HCT116 (cell line): ENCODE measurements around the gene TENM4. TPM values are rescaled to one million over a fixed set of nuclear protein-coding genes. Genes with fewer than 3 reads are reported as not detected.

ENCODE experiments used
- ATAC-seq: fragments of 200-7000 bp; cut with Tn5 transposase; 2 replicates; pipeline ENCODE4 v1.9.1; 2020; ENCODE audit warnings: mild to moderate bottlenecking, moderate library complexity
- BruUV-seq: library from RNA; stranded (reverse); fragments of 400-500 nt; replicated peaks from 2 replicates; lab custom pipeline; 2021; lab: Mats Ljungman, UMichigan
- CTCF ChIA-PET: fragments of 300-600 bp; sonication (Branson Sonifier 250); formaldehyde crosslinking; loops from one replicate; lab custom pipeline; 2021; ENCODE audit warnings: antibody characterized with exemption; lab: Charles Lee
- POLR2A ChIA-PET: fragments of 300-600, 350-600 bp; sonication (Branson Sonifier 250); formaldehyde crosslinking; loops from one replicate; lab custom pipeline; 2021; ENCODE audit warnings: antibody characterized with exemption; lab: Charles Lee
- RAD21 ChIA-PET, 2 experiments: fragments of 300-600 bp; sonication (Branson Sonifier 250); formaldehyde crosslinking; loops; one replicate each; lab custom pipeline; 2023; ENCODE audit warnings: low total read pairs in 2 of 2; ENCODE audit not compliant: uncharacterized antibody in 2 of 2, unreplicated experiment in 2 of 2, low non-redundant PET in 1 of 2; lab: Charles Lee
- DNase-seq: peaks from one replicate; pipeline ENCODE4 v3.0.0-alpha.2; 2010; ENCODE audit warnings: low read depth, low spot score
- H2AFZ ChIP-seq: fragments of 200-600 bp; shearing (Covaris generic), sonication (generic); 2 replicates; pipeline ENCODE4 v1.6.1; 2017; ENCODE audit warnings: low read depth, mixed run types, mixed read lengths, antibody characterized with exemption, low read length; ENCODE audit not compliant: poor library complexity, severe bottlenecking
- H3K27ac ChIP-seq: 2 replicates; pipeline ENCODE4 v1.5.1; 2012; ENCODE audit warnings: low read depth, low read length
- H3K27me3 ChIP-seq: fragments of 200-600 bp; sonication (generic); 2 replicates; pipeline ENCODE4 v1.6.1; 2016; ENCODE audit warnings: mixed run types, low read length, mixed read lengths; ENCODE audit not compliant: insufficient read depth
- H3K36me3 ChIP-seq, 2 experiments: fragments of 200-500 bp in 1 of 2; fragments of 200-600 bp in 1 of 2; sonication (Bioruptor generic) in 1 of 2; sonication (generic) in 1 of 2; 2 replicates each; pipeline versions ENCODE4 v1.5.1 to v1.6.1; 2014 to 2016; ENCODE audit warnings: low read length in 2 of 2, inconsistent platforms in 1 of 2, mixed read lengths in 1 of 2, mixed run types in 1 of 2; ENCODE audit not compliant: insufficient read depth in 2 of 2, control insufficient read depth in 1 of 2
- H3K4me1 ChIP-seq, 2 experiments: fragments of 200-600 bp in 1 of 2; sonication (generic) in 1 of 2; 2 replicates each; pipeline versions ENCODE4 v1.5.1 to v1.6.1; 2012 to 2017; ENCODE audit warnings: low read length in 2 of 2, inconsistent platforms in 1 of 2, mild to moderate bottlenecking in 1 of 2, mixed read lengths in 1 of 2, mixed run types in 1 of 2, moderate library complexity in 1 of 2; ENCODE audit not compliant: insufficient read depth in 2 of 2, control insufficient read depth in 1 of 2
- H3K4me2 ChIP-seq: fragments of 200-600 bp; sonication (generic); 2 replicates; pipeline ENCODE4 v1.6.1; 2017; ENCODE audit warnings: mixed run types, low read length, mixed read lengths
- H3K4me3 ChIP-seq, 2 experiments: fragments of 200-600 bp in 1 of 2; sonication (generic) in 1 of 2; replicated peaks in 1 of 2; 2 replicates each; pipeline ENCODE4 v1.5.1; 2011 to 2016; ENCODE audit warnings: low read length in 2 of 2, control low read depth in 1 of 2, low read depth in 1 of 2, mild to moderate bottlenecking in 1 of 2, mixed read lengths in 1 of 2, mixed run types in 1 of 2
- H3K79me2 ChIP-seq: fragments of 200-600 bp; sonication (generic); 2 replicates; pipeline ENCODE4 v1.6.1; 2017; ENCODE audit warnings: mild to moderate bottlenecking, mixed run types, low read length, moderate library complexity, mixed read lengths; ENCODE audit not compliant: insufficient read depth
- H3K9ac ChIP-seq: fragments of 200-600 bp; sonication (generic); 2 replicates; pipeline ENCODE4 v1.6.1; 2016; ENCODE audit warnings: low read length, mixed read lengths
- H3K9me2 ChIP-seq: fragments of 200-600 bp; sonication (generic), shearing (Covaris generic); 2 replicates; pipeline ENCODE4 v1.6.1; 2017; ENCODE audit warnings: mixed run types, mild to moderate bottlenecking, moderate library complexity; ENCODE audit not compliant: insufficient read depth
- H3K9me3 ChIP-seq, 2 experiments: fragments of 200-500 bp in 1 of 2; fragments of 200-600 bp in 1 of 2; sonication (Bioruptor generic) in 1 of 2; sonication (generic) in 1 of 2; 2 replicates each; pipeline ENCODE4 v1.6.1; 2014 to 2017; ENCODE audit warnings: low read length in 2 of 2, mixed read lengths in 2 of 2, inconsistent platforms in 1 of 2, low read depth in 1 of 2, mild to moderate bottlenecking in 1 of 2, mixed run types in 1 of 2, moderate library complexity in 1 of 2; ENCODE audit not compliant: control insufficient read depth in 1 of 2, insufficient read depth in 1 of 2
- H4K20me1 ChIP-seq: fragments of 200-600 bp; sonication (generic), shearing (Covaris generic); 2 replicates; pipeline ENCODE4 v1.6.1; 2017; ENCODE audit warnings: mixed run types, mild to moderate bottlenecking, moderate library complexity; ENCODE audit not compliant: insufficient read depth
- CBX3 ChIP-seq: IDR thresholded peaks from 2 replicates; pipeline ENCODE4 v1.6.1; 2012; ENCODE audit warnings: low read depth
- CEBPB ChIP-seq: IDR thresholded peaks from 2 replicates; pipeline ENCODE4 v1.6.1; 2012; ENCODE audit warnings: low read depth
- EGR1 ChIP-seq: IDR thresholded peaks from 2 replicates; pipeline ENCODE4 v1.6.1; 2012; ENCODE audit warnings: low read depth
- EZH2phosphoT487 ChIP-seq: fragments of 200-600 bp; IDR thresholded peaks from 2 replicates; pipeline ENCODE4 v1.6.1; 2018; ENCODE audit warnings: antibody characterized with exemption, borderline replicate concordance
- JUND ChIP-seq: IDR thresholded peaks from 2 replicates; pipeline ENCODE4 v1.6.1; 2012
- MAX ChIP-seq: IDR thresholded peaks from 2 replicates; pipeline ENCODE4 v1.6.1; 2012
- RAD21 ChIP-seq: IDR thresholded peaks from 2 replicates; pipeline ENCODE4 v1.6.1; 2012; ENCODE audit warnings: low read depth, mild to moderate bottlenecking
- SIN3A ChIP-seq: IDR thresholded peaks from 2 replicates; pipeline ENCODE4 v1.6.1; 2012; ENCODE audit warnings: low read depth
- TCF7L2 ChIP-seq: IDR thresholded peaks from 2 replicates; pipeline ENCODE4 v1.7.0; 2011; ENCODE audit warnings: borderline replicate concordance, inconsistent platforms; ENCODE audit not compliant: insufficient read depth, insufficient read length; ENCODE audit errors: extremely low read depth
- ZBTB33 ChIP-seq: IDR thresholded peaks from 2 replicates; pipeline ENCODE4 v1.6.1; 2011; ENCODE audit warnings: mild to moderate bottlenecking, low read length, moderate library complexity; ENCODE audit not compliant: insufficient replicate concordance; ENCODE audit errors: extremely low read depth
- ZFX ChIP-seq: fragments of 450-650 bp; IDR thresholded peaks from 2 replicates; pipeline ENCODE4 v1.6.1; 2017
- ZNF274 ChIP-seq: fragments of 200-500 bp; sonication (Bioruptor generic); IDR thresholded peaks from 2 replicates; pipeline ENCODE4 v1.6.1; 2014; ENCODE audit warnings: mild to moderate bottlenecking, low read depth, low read length, inconsistent platforms
- intact Hi-C: fragments of 100-400 bp; cut with micrococcal nuclease; formaldehyde crosslinking; loops from 2 replicates; pipeline ENCODE4 v1.10.0; 2022
- total RNA-seq: library from RNA; stranded (reverse); gene quantifications from one replicate; pipeline ENCODE4 v1.2.1, GENCODE V29; 2021; ENCODE audit not compliant: unreplicated experiment
- TF ChIP-seq, protein P1 (sequence below), 3 experiments: fragments of 200-600 bp in 1 of 3; sonication (generic) in 1 of 3; IDR thresholded peaks in 2 of 3; conservative IDR thresholded peaks in 1 of 3; 2 replicates each; pipeline ENCODE4 v1.5.1; 2012 to 2017; ENCODE audit warnings: low read depth in 2 of 3, low read length in 2 of 3, antibody characterized with exemption in 1 of 3, borderline replicate concordance in 1 of 3, control low read depth in 1 of 3, mild to moderate bottlenecking in 1 of 3, mixed read lengths in 1 of 3, mixed run types in 1 of 3, moderate library complexity in 1 of 3; ENCODE audit not compliant: insufficient read depth in 1 of 3

The TENM4 gene
- total RNA-seq, 1 experiment from 2014 or later, result 0.05 TPM

DNA sequence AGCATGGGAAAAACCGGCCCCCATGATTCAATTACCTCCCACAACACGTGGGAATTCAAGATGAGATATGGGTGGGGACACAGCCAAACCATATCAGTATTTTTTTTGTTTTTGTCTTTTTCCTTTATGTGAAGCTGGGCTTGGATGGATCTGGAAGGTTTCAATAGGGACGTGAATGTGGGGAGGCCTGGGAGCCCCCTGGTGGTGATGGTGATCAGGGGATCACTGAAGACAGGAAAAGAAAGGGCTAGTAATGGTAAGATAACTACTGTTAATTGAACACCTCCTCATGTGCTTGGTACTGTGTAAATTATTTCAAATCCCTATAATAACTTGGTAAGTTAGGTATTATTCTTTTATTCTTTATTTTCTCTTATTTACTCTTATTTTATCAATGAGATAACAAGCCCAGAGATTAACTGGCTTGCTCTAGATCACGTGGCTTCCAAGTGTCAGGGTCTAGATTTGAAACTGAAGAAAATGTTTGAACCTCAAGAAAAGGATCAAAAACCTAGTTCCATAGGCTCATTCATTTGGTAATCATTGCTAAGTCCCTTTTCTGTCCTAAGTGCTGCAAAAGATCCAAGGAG is 364.2 kb downstream of the TENM4 start:
- no TSS peak for BruUV-seq

GRCh38 chr11:79074547-79074946 is 366.3 kb downstream of the TENM4 start:
- Histone ChIP-seq H3K27ac (no peak overlapping the region), H4K20me1 (no peaks in the 10 kb centered on the region), H3K4me2 (no peak overlapping the region), H3K9me2 (no peaks in the 10 kb centered on the region), H3K4me3 (no peak overlapping the region), H2AFZ (no peak overlapping the region), H3K27me3 (no peaks in the 10 kb centered on the region), H3K4me1 (no peaks in the 10 kb centered on the region), H3K36me3 (no peaks in the 10 kb centered on the region), H3K9me3 (no peaks in the 10 kb centered on the region), H3K9ac (no peak overlapping the region), H3K79me2 (no peaks in the 10 kb centered on the region)
- ChIA-PET POLR2A (no interaction called here), RAD21 (no interaction called here), CTCF (interaction anchor here (2.3 kb wide), 1 partner anchor 429 kb away, joined by 25 read pairs; no protein-coding TSS in a partner anchor)
- ATAC-seq (no peak), DNase-seq (no peak)
- BruUV-seq, result no TSS peak
- intact Hi-C loops, result no loop called here
- no peak for TF ChIP-seq SIN3A
- no peak for TF ChIP-seq EZH2phosphoT487
- no peak for TF ChIP-seq TCF7L2
- TF ChIP-seq CEBPB, result no peak
- TF ChIP-seq CBX3, result no peak
- TF ChIP-seq ZFX, result no peak
- no peak for TF ChIP-seq JUND
- no peak for TF ChIP-seq ZBTB33
- no peak for TF ChIP-seq EGR1
- TF ChIP-seq ZNF274, result no peak
- no peak for TF ChIP-seq MAX

More for the DNA sequence above, 364.2 kb downstream of the TENM4 start:
- Histone ChIP-seq H3K4me3 (no peak overlapping the region), H3K36me3 (no peaks in the 10 kb centered on the region), H3K9ac (no peak overlapping the region), H3K27me3 (no peaks in the 10 kb centered on the region), H4K20me1 (no peaks in the 10 kb centered on the region), H3K27ac (no peak overlapping the region), H3K79me2 (no peaks in the 10 kb centered on the region), H3K9me2 (no peaks in the 10 kb centered on the region), H3K4me1 (no peaks in the 10 kb centered on the region), H2AFZ (no peak overlapping the region), H3K4me2 (no peak overlapping the region), H3K9me3 (no peaks in the 10 kb centered on the region)
- ChIA-PET POLR2A (no interaction called here), CTCF (interaction anchor here (1.0 to 2.3 kb wide), 3 partner anchors 13 to 431 kb away, joined by 5 to 25 read pairs (median 6); no protein-coding TSS in a partner anchor), RAD21 (no interaction called here)
- intact Hi-C loops, result loop anchor here (1.0 to 5.0 kb wide), 2 partner anchors 239 to 431 kb away; no protein-coding TSS in a partner anchor
- TF ChIP-seq, protein P1, sequence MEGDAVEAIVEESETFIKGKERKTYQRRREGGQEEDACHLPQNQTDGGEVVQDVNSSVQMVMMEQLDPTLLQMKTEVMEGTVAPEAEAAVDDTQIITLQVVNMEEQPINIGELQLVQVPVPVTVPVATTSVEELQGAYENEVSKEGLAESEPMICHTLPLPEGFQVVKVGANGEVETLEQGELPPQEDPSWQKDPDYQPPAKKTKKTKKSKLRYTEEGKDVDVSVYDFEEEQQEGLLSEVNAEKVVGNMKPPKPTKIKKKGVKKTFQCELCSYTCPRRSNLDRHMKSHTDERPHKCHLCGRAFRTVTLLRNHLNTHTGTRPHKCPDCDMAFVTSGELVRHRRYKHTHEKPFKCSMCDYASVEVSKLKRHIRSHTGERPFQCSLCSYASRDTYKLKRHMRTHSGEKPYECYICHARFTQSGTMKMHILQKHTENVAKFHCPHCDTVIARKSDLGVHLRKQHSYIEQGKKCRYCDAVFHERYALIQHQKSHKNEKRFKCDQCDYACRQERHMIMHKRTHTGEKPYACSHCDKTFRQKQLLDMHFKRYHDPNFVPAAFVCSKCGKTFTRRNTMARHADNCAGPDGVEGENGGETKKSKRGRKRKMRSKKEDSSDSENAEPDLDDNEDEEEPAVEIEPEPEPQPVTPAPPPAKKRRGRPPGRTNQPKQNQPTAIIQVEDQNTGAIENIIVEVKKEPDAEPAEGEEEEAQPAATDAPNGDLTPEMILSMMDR (IDR thresholded peaks at IDR 0.05 in 2 of 3, conservative IDR thresholded peaks at IDR 0.05 in 1 of 3; ENCODE audit: borderline replicate concordance in 1 of 3, insufficient read depth in 1 of 3, low read depth in 2 of 3, low read length in 2 of 3), result peak; percentile 49 to 81 (median 70); a peak in 5 of 6 replicates
- TF ChIP-seq CBX3 (no peak), RAD21 (peak; percentile 52)
- DNase-seq (peak; percentile 32), ATAC-seq (peak; percentile 88)
